ENCODE measurements around the gene ZMYND12.
"Not testable (repeated sequence)": the region's sequence is repeated elsewhere in the genome, so short reads cannot be mapped to it uniquely, and the experiment has no call there.

DNA sequence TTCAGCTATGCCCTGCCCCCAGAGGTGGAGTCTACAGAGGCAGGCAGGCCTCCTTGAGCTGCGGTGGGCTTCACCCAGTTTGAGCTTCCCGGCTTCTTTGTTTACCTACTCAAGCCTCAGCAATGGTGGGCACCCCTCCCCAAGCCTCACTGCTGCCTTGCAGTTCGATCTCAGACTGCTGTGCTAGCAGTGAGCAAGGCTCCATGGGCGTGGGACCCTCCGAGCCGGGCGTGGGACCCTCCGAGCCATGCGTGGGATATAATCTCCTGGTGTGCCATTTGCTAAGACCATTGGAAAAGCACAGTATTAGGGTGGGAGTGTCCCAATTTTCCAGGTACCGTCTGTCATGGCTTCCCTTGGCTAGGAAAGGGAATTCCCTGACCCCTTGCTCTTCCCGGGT is 46.2 kb upstream of the ZMYND12 start:
- TF ChIP-seq, protein P1, sequence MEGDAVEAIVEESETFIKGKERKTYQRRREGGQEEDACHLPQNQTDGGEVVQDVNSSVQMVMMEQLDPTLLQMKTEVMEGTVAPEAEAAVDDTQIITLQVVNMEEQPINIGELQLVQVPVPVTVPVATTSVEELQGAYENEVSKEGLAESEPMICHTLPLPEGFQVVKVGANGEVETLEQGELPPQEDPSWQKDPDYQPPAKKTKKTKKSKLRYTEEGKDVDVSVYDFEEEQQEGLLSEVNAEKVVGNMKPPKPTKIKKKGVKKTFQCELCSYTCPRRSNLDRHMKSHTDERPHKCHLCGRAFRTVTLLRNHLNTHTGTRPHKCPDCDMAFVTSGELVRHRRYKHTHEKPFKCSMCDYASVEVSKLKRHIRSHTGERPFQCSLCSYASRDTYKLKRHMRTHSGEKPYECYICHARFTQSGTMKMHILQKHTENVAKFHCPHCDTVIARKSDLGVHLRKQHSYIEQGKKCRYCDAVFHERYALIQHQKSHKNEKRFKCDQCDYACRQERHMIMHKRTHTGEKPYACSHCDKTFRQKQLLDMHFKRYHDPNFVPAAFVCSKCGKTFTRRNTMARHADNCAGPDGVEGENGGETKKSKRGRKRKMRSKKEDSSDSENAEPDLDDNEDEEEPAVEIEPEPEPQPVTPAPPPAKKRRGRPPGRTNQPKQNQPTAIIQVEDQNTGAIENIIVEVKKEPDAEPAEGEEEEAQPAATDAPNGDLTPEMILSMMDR (IDR thresholded peaks at IDR 0.05): not testable (repeated sequence)
- TF ChIP-seq POLR2A (IDR thresholded peaks at IDR 0.05): not testable (repeated sequence)

Data from esophagus squamous epithelium (tissue), 4 donors.